HG03108 (cell line): ENCODE measurements around the gene ASTN2.

ENCODE experiments used
- ATAC-seq: cut with Tn5 transposase; IDR thresholded peaks from one replicate; pipeline ENCODE4 v1.9.1; 2021; ENCODE audit warnings: moderate library complexity; ENCODE audit not compliant: unreplicated experiment

The ASTN2 gene

GRCh38 chr9:116596646-116597045 lies 818.2 kb downstream of the ASTN2 start:
- ATAC-seq, result no peak

DNA sequence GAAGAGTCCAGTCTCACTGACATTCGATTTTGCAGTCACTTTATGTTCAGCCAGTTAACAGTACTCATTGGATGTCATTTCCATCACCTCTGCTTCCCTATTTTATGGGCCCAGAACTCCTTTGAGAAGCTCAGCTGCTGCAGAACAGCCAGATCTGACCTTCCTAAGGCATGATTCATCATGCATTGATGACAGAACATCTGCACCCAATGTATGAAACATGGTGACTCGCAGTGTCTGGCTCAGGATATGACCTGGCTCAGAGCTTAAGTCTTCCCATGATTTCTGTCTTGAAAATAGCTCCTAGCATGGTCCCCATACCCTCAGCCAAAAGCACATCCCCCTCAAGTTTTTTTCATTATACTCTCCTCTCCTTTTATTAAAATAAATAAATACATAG lies 820.3 kb downstream of the ASTN2 start:
- no peak for ATAC-seq

- ATAC-seq, result no peak
Observed at GRCh38 chr9:116592970-116593369, 821.9 kb downstream of the ASTN2 start.

DNA sequence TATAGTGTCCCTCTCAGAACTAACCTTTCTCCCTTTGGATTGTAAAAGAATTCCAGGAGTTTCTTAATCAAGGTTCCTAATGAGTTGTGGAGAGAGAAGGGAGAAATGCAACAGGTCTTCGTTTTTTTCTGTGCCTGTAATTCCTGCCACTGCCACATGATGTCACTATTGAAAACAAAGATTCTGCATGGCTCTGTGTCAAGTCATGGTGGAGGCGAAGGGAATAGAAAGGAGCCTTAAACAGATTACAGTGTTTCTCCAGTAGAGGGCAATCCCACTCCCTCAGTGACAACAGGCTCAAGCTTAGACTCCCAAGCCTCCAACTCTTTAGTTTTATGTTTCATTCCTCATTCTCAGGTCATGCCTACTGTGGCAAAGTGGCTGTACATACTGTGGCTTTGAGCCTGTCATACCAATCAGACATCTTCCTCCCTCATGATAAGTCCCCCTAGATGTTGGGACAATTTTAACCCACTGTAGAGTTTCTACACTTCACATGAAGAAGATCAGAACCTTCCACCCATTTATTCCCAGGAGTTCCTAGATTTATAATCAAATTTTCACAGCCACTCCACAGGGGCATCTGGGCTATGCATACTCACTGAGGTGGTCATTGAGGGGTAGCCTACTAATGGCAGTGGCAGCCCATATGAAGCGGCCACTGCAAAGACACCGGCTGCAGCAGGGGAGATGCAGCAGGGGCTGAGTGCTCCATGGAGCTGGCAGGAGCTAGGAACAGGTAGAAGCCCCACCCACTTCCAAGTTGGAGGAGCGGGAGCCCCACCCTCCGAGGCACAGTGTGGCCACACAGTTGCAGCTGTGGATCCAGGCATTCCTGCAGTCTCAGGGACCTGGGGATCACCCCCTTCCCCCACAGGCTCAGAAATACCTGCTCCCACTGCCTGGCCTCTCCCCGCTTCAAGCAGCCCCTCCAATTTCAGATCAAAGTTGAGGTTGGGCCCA lies 825.2 kb downstream of the ASTN2 start:
- no peak for ATAC-seq

GRCh38 chr9:116587919-116588318 lies 826.9 kb downstream of the ASTN2 start:
- no peak for ATAC-seq

GRCh38 chr9:116585896-116586295 lies 829.0 kb downstream of the ASTN2 start:
- no peak for ATAC-seq

DNA sequence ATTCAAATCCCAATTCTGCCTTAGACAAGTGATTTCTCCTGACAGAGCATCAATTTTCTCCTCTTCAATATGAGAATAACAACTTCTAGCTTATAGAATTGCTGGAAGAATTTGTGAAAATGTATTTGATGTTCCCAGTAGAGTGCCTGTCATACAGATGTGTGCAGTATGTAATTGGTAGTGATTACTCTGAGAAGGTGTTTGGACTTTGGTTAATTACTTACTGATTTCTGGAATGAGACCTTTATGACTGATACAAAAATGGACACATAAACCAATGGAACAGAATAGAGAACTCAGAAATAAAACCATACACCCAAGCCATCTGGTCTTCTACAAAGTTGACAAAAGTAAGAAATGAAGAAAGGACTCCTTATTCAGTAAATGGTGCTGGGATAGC lies 829.7 kb downstream of the ASTN2 start:
- ATAC-seq, result no peak

DNA sequence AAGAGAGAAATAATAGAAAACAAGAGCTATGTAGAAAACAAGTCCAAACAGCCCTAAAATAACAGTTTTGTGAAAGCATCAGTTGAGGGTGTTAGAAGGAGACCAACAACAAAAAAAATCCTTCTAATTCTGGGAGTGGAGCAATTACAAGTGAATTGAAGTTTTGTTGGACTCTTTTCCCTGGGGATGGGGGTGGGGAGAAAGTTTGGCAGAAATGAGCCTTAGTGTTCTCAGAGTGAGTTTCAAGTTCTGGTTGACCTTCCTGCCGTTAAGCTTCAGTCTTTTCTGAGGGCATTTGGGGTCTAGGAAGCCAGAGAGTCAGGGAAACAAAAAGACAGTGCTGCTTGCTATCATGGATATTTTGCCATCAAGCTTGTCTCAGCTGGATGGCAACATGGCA lies 834.0 kb downstream of the ASTN2 start:
- ATAC-seq, result no peak

- no peak for ATAC-seq
Observed at GRCh38 chr9:116576386-116576785, 838.5 kb downstream of the ASTN2 start.

- ATAC-seq, result no peak
Observed at GRCh38 chr9:116574027-116574679, 840.7 kb downstream of the ASTN2 start.

- peak; percentile 53 for ATAC-seq
Observed at GRCh38 chr9:116572095-116572748, 842.6 kb downstream of the ASTN2 start.

DNA sequence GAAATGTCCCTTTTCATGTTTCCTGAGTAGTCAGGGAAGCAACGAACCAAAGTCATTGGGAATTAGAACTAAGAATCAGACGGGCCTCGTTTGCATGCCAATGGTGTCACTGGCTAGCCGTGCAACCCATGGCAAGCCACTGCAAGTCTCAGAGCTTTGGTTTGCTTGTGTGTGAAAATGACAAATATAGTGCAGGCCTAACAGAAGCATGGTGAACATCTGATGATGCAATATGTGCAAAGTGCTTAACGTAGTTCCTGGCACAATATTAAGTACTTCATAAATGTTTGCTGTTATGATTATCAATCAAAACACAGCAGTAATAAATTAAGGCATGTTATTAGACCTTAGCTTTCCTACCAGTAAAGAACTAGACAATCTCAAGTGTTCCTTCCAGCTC lies 845.7 kb downstream of the ASTN2 start:
- no peak for ATAC-seq

GRCh38 chr9:116566677-116567488 lies 848.0 kb downstream of the ASTN2 start:
- ATAC-seq, result no peak

GRCh38 chr9:116565986-116566385 lies 848.9 kb downstream of the ASTN2 start:
- ATAC-seq, result no peak

DNA sequence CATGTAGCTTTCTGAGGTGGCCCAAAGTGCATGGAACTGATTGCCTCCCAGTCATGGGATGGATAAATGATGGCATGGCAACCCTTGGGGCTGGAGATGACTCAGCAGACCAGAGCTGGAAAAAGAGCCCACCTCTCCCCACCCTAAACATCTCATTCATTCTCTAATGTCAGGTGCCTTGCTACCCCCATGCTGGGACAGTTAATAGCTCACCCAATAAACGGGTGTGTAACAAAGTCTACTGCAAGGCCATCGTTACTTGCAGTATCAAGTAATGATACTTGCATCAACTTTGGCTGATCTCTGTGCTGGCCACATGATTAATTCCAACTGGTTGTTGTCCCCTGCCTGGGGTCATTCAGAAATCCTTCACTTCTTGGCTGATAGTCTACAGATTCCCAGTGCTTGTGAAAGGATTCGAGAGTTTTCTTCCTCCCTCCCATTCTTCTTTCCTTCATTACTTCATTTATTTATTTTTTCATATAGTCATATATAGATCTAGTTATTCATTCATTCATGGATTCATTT lies 850.5 kb downstream of the ASTN2 start:
- ATAC-seq, result no peak

GRCh38 chr9:116558818-116559540 lies 855.9 kb downstream of the ASTN2 start:
- no peak for ATAC-seq

DNA sequence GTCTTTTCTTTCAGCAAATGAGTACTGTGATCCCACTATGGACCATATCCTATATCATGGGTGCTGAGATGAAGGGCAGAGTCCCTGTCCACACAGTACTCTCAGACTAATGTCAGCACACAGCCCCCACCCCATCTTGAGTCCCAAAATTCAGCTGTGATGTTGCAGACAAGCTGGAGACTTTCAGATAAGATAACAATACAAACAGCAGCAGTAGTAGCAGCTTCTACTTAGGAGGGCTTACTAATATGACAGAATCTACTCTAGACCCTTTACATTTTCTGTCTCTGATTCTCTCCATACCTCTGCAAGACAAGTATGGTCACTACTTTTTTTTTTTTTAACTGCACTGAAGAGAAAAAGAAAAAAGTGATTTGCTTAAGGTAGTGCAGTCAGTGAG lies 856.8 kb downstream of the ASTN2 start:
- ATAC-seq, result no peak

DNA sequence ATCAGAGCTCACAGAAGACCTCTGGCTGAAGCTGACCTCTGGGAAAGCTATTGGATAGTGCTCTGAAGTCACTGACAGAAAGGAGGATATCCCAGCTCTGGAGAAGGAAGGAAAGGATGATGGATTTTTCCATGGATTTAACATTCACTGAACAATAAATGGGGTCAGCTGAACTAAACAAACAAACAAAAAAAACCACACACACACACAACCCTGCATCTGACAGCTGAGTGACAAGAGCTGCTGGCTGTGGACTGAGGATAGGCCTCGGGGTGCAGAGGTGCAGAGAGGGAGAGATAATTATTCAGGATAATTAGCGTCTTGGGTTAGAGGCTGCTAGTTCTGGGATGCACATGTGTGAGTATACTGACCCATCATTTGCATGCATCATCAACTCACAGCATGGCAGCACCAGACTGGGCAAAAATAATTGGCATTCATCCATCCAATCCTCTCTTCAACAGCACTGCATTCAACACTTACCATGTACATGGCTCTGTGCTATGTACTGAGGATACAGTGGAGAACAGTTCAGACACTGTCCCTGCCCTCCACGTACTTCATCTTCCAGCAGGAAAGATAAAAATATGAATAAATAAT lies 859.2 kb downstream of the ASTN2 start:
- ATAC-seq, result no peak

DNA sequence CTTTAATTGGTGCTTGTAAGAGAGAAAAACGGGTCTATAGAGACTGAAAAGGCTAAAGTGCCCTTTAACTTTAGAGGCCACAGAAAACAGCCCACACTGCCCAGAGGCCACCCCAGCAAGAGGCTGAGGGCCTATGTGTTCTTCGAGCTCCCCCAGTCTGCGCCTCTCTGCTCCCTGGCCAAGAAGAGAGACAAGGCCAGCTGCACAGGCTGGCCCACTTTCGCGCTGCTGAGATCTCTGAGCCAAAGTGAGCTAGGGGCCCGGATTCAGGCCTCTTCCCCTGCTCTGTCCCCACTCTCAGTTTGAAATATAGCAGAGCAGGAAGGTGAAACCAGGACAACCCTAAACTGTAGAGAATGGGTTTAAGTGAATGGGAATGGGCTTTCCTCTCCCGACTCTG lies 859.7 kb downstream of the ASTN2 start:
- no peak for ATAC-seq
